SK-N-SH treated with all-trans-retinoic acid at 6 μM for 48 hours (cell line): ENCODE results near the gene PLIN1.

Experiments
- ATAC-seq: fragments of 200-7000 bp; cut with Tn5 transposase; 3 replicates; pipeline ENCODE4 v1.9.1; 2020; ENCODE audit warnings: mild to moderate bottlenecking, moderate library complexity
- ARNTL ChIP-seq: fragments of 450-650 bp; formaldehyde crosslinking; IDR thresholded peaks from 2 replicates; pipeline ENCODE4 v1.5.0; 2020; ENCODE audit warnings: low read depth, mild to moderate bottlenecking, moderate library complexity, borderline replicate concordance
- BACH2 ChIP-seq: fragments of 250-450 bp; sonication (Bioruptor Pico); IDR thresholded peaks from 2 replicates; pipeline ENCODE4 v1.9.0; 2021; ENCODE audit warnings: mild to moderate bottlenecking, borderline replicate concordance
- CREB5 ChIP-seq: fragments of 250-450 bp; sonication (Bioruptor Pico); IDR thresholded peaks from 2 replicates; pipeline ENCODE4 v1.5.1; 2020; ENCODE audit warnings: low read depth, mild to moderate bottlenecking, moderate library complexity
- CSDC2 ChIP-seq: fragments of 250-450 bp; sonication (Bioruptor Pico); IDR thresholded peaks from 2 replicates; pipeline ENCODE4 v1.5.0; 2020; ENCODE audit warnings: mild to moderate bottlenecking, moderate library complexity
- CSRNP3 ChIP-seq: fragments of 250-450 bp; sonication (Bioruptor Pico); IDR thresholded peaks from 2 replicates; pipeline ENCODE4 v1.5.1; 2021; ENCODE audit warnings: mild to moderate bottlenecking, moderate library complexity
- GLIS3 ChIP-seq: fragments of 250-450 bp; sonication (Bioruptor Pico); IDR thresholded peaks from 2 replicates; pipeline ENCODE4 v1.5.0; 2020; ENCODE audit warnings: mild to moderate bottlenecking, moderate library complexity
- ISL1 ChIP-seq: fragments of 250-450 bp; sonication (Bioruptor Pico); IDR thresholded peaks from 2 replicates; pipeline ENCODE4 v2.1.2; 2022; ENCODE audit warnings: mild to moderate bottlenecking, moderate library complexity
- OSR1 ChIP-seq: fragments of 250-450 bp; sonication (Bioruptor Pico); IDR thresholded peaks from 2 replicates; pipeline ENCODE4 v1.8.0; 2022; ENCODE audit warnings: moderate library complexity, mild to moderate bottlenecking, inconsistent platforms
- PATZ1 ChIP-seq: fragments of 250-450 bp; sonication (Bioruptor Pico); IDR thresholded peaks from 2 replicates; pipeline ENCODE4 v1.8.0; 2020; ENCODE audit warnings: mild to moderate bottlenecking, moderate library complexity, borderline replicate concordance
- POU6F1 ChIP-seq: fragments of 250-450 bp; sonication (Bioruptor Pico); IDR thresholded peaks from 2 replicates; pipeline ENCODE4 v1.8.0; 2021; ENCODE audit warnings: low read depth, mild to moderate bottlenecking, moderate library complexity, borderline replicate concordance
- PPARA ChIP-seq: fragments of 250-450 bp; sonication (Bioruptor Pico); IDR thresholded peaks from 2 replicates; pipeline ENCODE4 v1.5.0; 2020; ENCODE audit warnings: mild to moderate bottlenecking, borderline replicate concordance
- RARB ChIP-seq: fragments of 250-450 bp; sonication (Bioruptor Pico); IDR thresholded peaks from 2 replicates; pipeline ENCODE4 v1.8.0; 2021; ENCODE audit warnings: mild to moderate bottlenecking, moderate library complexity
- SNAI2 ChIP-seq: fragments of 250-450 bp; sonication (Bioruptor Pico); IDR thresholded peaks from 2 replicates; pipeline ENCODE4 v1.5.0; 2020; ENCODE audit warnings: mild to moderate bottlenecking, moderate library complexity
- TCF4 ChIP-seq: fragments of 250-450 bp; sonication (Bioruptor Pico); IDR thresholded peaks from 2 replicates; pipeline ENCODE4 v1.8.0; 2021; ENCODE audit warnings: mild to moderate bottlenecking, moderate library complexity, borderline replicate concordance
- TOX ChIP-seq: fragments of 250-450 bp; sonication (Bioruptor Pico); IDR thresholded peaks from 2 replicates; pipeline ENCODE4 v1.8.0; 2021; ENCODE audit warnings: mild to moderate bottlenecking, moderate library complexity, borderline replicate concordance
- TSHZ2 ChIP-seq: fragments of 250-450 bp; sonication (Bioruptor Pico); IDR thresholded peaks from 2 replicates; pipeline ENCODE4 v1.5.0; 2020; ENCODE audit warnings: mild to moderate bottlenecking, moderate library complexity
- ZC3H10 ChIP-seq: fragments of 250-450 bp; sonication (Bioruptor Pico); IDR thresholded peaks from 2 replicates; pipeline ENCODE4 v1.5.1; 2021; ENCODE audit warnings: mild to moderate bottlenecking, moderate library complexity
- ZFP3 ChIP-seq: fragments of 250-450 bp; sonication (Bioruptor Pico); IDR thresholded peaks from 2 replicates; pipeline ENCODE4 v1.5.0; 2020; ENCODE audit warnings: mild to moderate bottlenecking, moderate library complexity
- ZFP30 ChIP-seq: fragments of 450-650 bp; formaldehyde crosslinking; IDR thresholded peaks from 2 replicates; pipeline ENCODE4 v1.5.0; 2022; ENCODE audit warnings: mild to moderate bottlenecking, moderate library complexity
- ZNF565 ChIP-seq: fragments of 450-650 bp; formaldehyde crosslinking; conservative IDR thresholded peaks from 2 replicates; pipeline ENCODE4 v1.5.0; 2020; ENCODE audit warnings: low read depth, mild to moderate bottlenecking, moderate library complexity
- ZNF70 ChIP-seq: fragments of 450-650 bp; formaldehyde crosslinking; IDR thresholded peaks from 2 replicates; pipeline ENCODE4 v1.5.0; 2020; ENCODE audit warnings: mild to moderate bottlenecking, moderate library complexity
- ZNF8 ChIP-seq: fragments of 450-650 bp; formaldehyde crosslinking; IDR thresholded peaks from 2 replicates; pipeline ENCODE4 v1.5.0; 2020; ENCODE audit warnings: mild to moderate bottlenecking, moderate library complexity

The PLIN1 gene

GRCh38 chr15:89654301-89654761 is 24.8 kb downstream of the PLIN1 start:
- peak; percentile 23 for ATAC-seq

GRCh38 chr15:89653578-89653977 is 25.6 kb downstream of the PLIN1 start:
- no peak for ATAC-seq
- no peak for TF ChIP-seq CSRNP3
- TF ChIP-seq SNAI2, result no peak
- TF ChIP-seq CREB5 (CRISPR knock-in tag), result no peak
- no peak for TF ChIP-seq ZFP30
- no peak for TF ChIP-seq ISL1 (CRISPR knock-in tag)
- TF ChIP-seq PATZ1 (CRISPR knock-in tag), result no peak
- TF ChIP-seq ZNF8 (CRISPR knock-in tag), result no peak
- no peak for TF ChIP-seq ARNTL (CRISPR knock-in tag)
- TF ChIP-seq BACH2 (CRISPR knock-in tag), result no peak
- TF ChIP-seq, all 23 proteins: peak for 0

More at GRCh38 chr15:89654301-89654761, 24.8 kb downstream of the PLIN1 start:
- TF ChIP-seq ARNTL (CRISPR knock-in tag) (no peak), TCF4 (CRISPR knock-in tag) (no peak), POU6F1 (CRISPR knock-in tag) (no peak), RARB (CRISPR knock-in tag) (no peak), TSHZ2 (CRISPR knock-in tag) (no peak), PPARA (CRISPR knock-in tag) (no peak), CREB5 (CRISPR knock-in tag) (no peak), PATZ1 (CRISPR knock-in tag) (no peak), TOX (CRISPR knock-in tag) (no peak), CSDC2 (CRISPR knock-in tag) (no peak), ZNF8 (CRISPR knock-in tag) (no peak), GLIS3 (CRISPR knock-in tag) (no peak), BACH2 (CRISPR knock-in tag) (no peak), ZNF70 (CRISPR knock-in tag) (no peak), ZFP30 (no peak), ZC3H10 (CRISPR knock-in tag) (no peak), OSR1 (CRISPR knock-in tag) (no peak), ZNF565 (no peak), SNAI2 (no peak), ZFP3 (CRISPR knock-in tag) (no peak)
